K562 (cell line): ENCODE measurements around the gene IL26. TPM values are rescaled to one million over a fixed set of nuclear protein-coding genes. Genes with fewer than 3 reads are reported as not detected.
A peak's percentile ranks its signal among the peaks of the same experiment; 100 is the strongest.

Source experiments
- ETS2 ChIP-seq: IDR thresholded peaks from 2 replicates; pipeline ENCODE4 v1.6.1; 2016; ENCODE audit warnings: borderline replicate concordance, missing genetic modification characterization, mild to moderate bottlenecking, moderate library complexity, missing compliant biosample characterization; ENCODE audit not compliant: poor library complexity, severe bottlenecking
- GABPB2 ChIP-seq: fragments of 250-450 bp; sonication (Bioruptor Pico); conservative IDR thresholded peaks from 2 replicates; pipeline ENCODE4 v1.5.1; 2021; ENCODE audit warnings: mild to moderate bottlenecking
- POLR3A ChIP-seq: IDR thresholded peaks from 2 replicates; pipeline ENCODE4 v1.6.1; 2011; ENCODE audit warnings: borderline replicate concordance, mild to moderate bottlenecking, moderate library complexity; ENCODE audit not compliant: insufficient read length, insufficient read depth; ENCODE audit errors: extremely low read depth
- POU5F1 ChIP-seq: fragments of 150-350 bp; IDR thresholded peaks from 2 replicates; pipeline ENCODE4 v1.6.1; 2014; ENCODE audit warnings: borderline replicate concordance, low read length, low read depth, mild to moderate bottlenecking; ENCODE audit not compliant: partially characterized antibody
- RB1 ChIP-seq: fragments of 450-650 bp; IDR thresholded peaks from 2 replicates; pipeline ENCODE4 v1.6.1; 2017; ENCODE audit warnings: low read depth, mild to moderate bottlenecking
- SMARCE1 ChIP-seq: fragments of 450-650 bp; IDR thresholded peaks from 2 replicates; pipeline ENCODE4 v1.7.1; 2016; ENCODE audit warnings: mild to moderate bottlenecking
- SNRNP70 ChIP-seq: fragments of 200-400 bp; formaldehyde crosslinking; optimal IDR thresholded peaks from 2 replicates; pipeline ENCODE3; 2017; ENCODE audit warnings: low read depth, low read length
- ZKSCAN3 ChIP-seq: fragments of 250-450 bp; sonication (Bioruptor Pico); IDR thresholded peaks from 2 replicates; pipeline ENCODE4 v1.4.0; 2020
- ZNF121 ChIP-seq: sonication (generic); formaldehyde crosslinking; conservative IDR thresholded peaks from 2 replicates; pipeline ENCODE4 v1.8.0; 2022; ENCODE audit warnings: missing genetic modification reagents
- ZNF41 ChIP-seq: fragments of 250-450 bp; sonication (Bioruptor Pico); conservative IDR thresholded peaks from 2 replicates; pipeline ENCODE4 v1.4.0; 2020; ENCODE audit warnings: mild to moderate bottlenecking
- polyA plus RNA-seq, 8 experiments: library from polyadenylated mRNA; depleted of rRNA in 4 of 8; stranded (reverse) in 5 of 8; unstranded in 3 of 8; fragments of >200 nt; fragmentation: Nextera tagmentation in 2 of 8; fragmentation: Illumina TruSeq in 1 of 8; extraction: Ambion mirVana in 2 of 8; extraction: Trizol in 1 of 8; gene quantifications; 2 replicates each; pipeline versions ENCODE4 v1.2.1 to v1.2.3, GENCODE V29; 2011 to 2014; ENCODE audit warnings: inconsistent platforms in 1 of 8, missing spikeins in 1 of 8
- total RNA-seq, 7 experiments: library from RNA; depleted of rRNA in 6 of 7; stranded (reverse); fragments of >200 nt in 6 of 7; fragmentation: Illumina TruSeq in 2 of 7; extraction: Trizol in 2 of 7; gene quantifications; 2 replicates each; pipeline versions ENCODE4 v1.2.1 to v1.2.3, GENCODE V29; 2011 to 2021; ENCODE audit warnings: low replicate concordance in 1 of 7
- TF ChIP-seq, protein P1 (sequence below): fragments of 250-450 bp; sonication (Bioruptor Pico); IDR thresholded peaks from 2 replicates; pipeline ENCODE4 v1.5.0; 2021; ENCODE audit warnings: mild to moderate bottlenecking, borderline replicate concordance

IL26 gene
- total and polyA plus RNA-seq, 9 of the 15 experiments (the other 6 are each of a cell fraction or from before 2014, with no cell fraction given), result not detected

GRCh38 chr12:68240079-68240478 is 14.5 kb upstream of the IL26 start (continued):
- no peak for TF ChIP-seq POLR3A
- no peak for TF ChIP-seq ETS2 (tag)
- no peak for TF ChIP-seq GABPB2 (CRISPR knock-in tag)
- TF ChIP-seq ZNF41 (CRISPR knock-in tag), result no peak
- TF ChIP-seq, protein P1, sequence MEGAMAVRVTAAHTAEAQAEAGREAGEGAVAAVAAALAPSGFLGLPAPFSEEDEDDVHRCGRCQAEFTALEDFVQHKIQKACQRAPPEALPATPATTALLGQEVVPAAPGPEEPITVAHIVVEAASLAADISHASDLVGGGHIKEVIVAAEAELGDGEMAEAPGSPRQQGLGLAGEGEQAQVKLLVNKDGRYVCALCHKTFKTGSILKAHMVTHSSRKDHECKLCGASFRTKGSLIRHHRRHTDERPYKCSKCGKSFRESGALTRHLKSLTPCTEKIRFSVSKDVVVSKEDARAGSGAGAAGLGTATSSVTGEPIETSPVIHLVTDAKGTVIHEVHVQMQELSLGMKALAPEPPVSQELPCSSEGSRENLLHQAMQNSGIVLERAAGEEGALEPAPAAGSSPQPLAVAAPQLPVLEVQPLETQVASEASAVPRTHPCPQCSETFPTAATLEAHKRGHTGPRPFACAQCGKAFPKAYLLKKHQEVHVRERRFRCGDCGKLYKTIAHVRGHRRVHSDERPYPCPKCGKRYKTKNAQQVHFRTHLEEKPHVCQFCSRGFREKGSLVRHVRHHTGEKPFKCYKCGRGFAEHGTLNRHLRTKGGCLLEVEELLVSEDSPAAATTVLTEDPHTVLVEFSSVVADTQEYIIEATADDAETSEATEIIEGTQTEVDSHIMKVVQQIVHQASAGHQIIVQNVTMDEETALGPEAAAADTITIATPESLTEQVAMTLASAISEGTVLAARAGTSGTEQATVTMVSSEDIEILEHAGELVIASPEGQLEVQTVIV (CRISPR knock-in tag), result no peak
- TF ChIP-seq SMARCE1, result peak; percentile 81; the same call in 1 of the 2 replicates
- TF ChIP-seq RB1, result no peak
- no peak for TF ChIP-seq ZNF121
- no peak for TF ChIP-seq SNRNP70
- TF ChIP-seq POU5F1, result no peak
- TF ChIP-seq ZKSCAN3 (CRISPR knock-in tag), result no peak
